ENCODE measurements around the gene ZNF606.
A peak's percentile ranks its signal among the peaks of the same experiment; 100 is the strongest.

Gene ZNF606

GRCh38 chr19:58024661-58025060 is 22.0 kb upstream of the ZNF606 start:
- no peak for TF ChIP-seq CTCF (IDR thresholded peaks at IDR 0.05; ENCODE audit: insufficient read depth, low read length)
- no peak for TF ChIP-seq SPI1 (IDR thresholded peaks at IDR 0.05; ENCODE audit: borderline replicate concordance, low read depth)
- no peak for TF ChIP-seq POLR2AphosphoS5 (IDR thresholded peaks at IDR 0.05; ENCODE audit: low read depth)
- no peak for TF ChIP-seq REST (IDR thresholded peaks at IDR 0.05; ENCODE audit: insufficient replicate concordance, low read depth)
- TF ChIP-seq GABPA (IDR thresholded peaks at IDR 0.05; ENCODE audit: low read depth) = no peak
- DNase-seq (ENCODE audit: low read depth in 1 of 2, low spot score in 1 of 2) = no peak
- Histone ChIP-seq H3K27me3 (ENCODE audit: insufficient read depth, poor library complexity, severe bottlenecking) (no peaks in the 10 kb centered on the region), H3K4me3 (replicated peaks; ENCODE audit: insufficient read depth, low read length) (no peak overlapping the region), H3K27ac (replicated peaks) (no peak overlapping the region)

GRCh38 chr19:58022283-58022660 is 19.7 kb upstream of the ZNF606 start:
- TF ChIP-seq POLR2AphosphoS5 (IDR thresholded peaks at IDR 0.05; ENCODE audit: low read depth) (no peak), REST (IDR thresholded peaks at IDR 0.05; ENCODE audit: insufficient replicate concordance, low read depth) (no peak), SPI1 (IDR thresholded peaks at IDR 0.05; ENCODE audit: borderline replicate concordance, low read depth) (no peak), GABPA (IDR thresholded peaks at IDR 0.05; ENCODE audit: low read depth) (no peak), CTCF (IDR thresholded peaks at IDR 0.05; ENCODE audit: insufficient read depth, low read length) (no peak)
- no peaks in the 10 kb centered on the region for H3K27me3 ChIP-seq (ENCODE audit: insufficient read depth, poor library complexity, severe bottlenecking)
- no peak overlapping the region for H3K4me3 ChIP-seq (replicated peaks; ENCODE audit: insufficient read depth, low read length)
- H3K27ac ChIP-seq (replicated peaks) = no peak overlapping the region
- DNase-seq (ENCODE audit: low read depth in 1 of 2, low spot score in 1 of 2) = no peak

GRCh38 chr19:58021541-58022282 is 19.1 kb upstream of the ZNF606 start:
- Histone ChIP-seq H3K27me3 (ENCODE audit: insufficient read depth, poor library complexity, severe bottlenecking) (no peaks in the 10 kb centered on the region), H3K4me3 (replicated peaks; ENCODE audit: insufficient read depth, low read length) (no peak overlapping the region), H3K27ac (replicated peaks) (no peak overlapping the region)
- peak in 1 of 2 experiments; percentile 40 for DNase-seq (ENCODE audit: low read depth in 1 of 2, low spot score in 1 of 2)
- TF ChIP-seq REST (IDR thresholded peaks at IDR 0.05; ENCODE audit: insufficient replicate concordance, low read depth) (no peak), POLR2AphosphoS5 (IDR thresholded peaks at IDR 0.05; ENCODE audit: low read depth) (no peak), CTCF (IDR thresholded peaks at IDR 0.05; ENCODE audit: insufficient read depth, low read length) (no peak), GABPA (IDR thresholded peaks at IDR 0.05; ENCODE audit: low read depth) (no peak), SPI1 (IDR thresholded peaks at IDR 0.05; ENCODE audit: borderline replicate concordance, low read depth) (no peak)
